NCI-H2029 (cell line): ENCODE measurements around the gene SCN10A.

ENCODE experiments used
- DNase-seq: peaks from one replicate; lab custom pipeline; 2025; lab: John Stamatoyannopoulos, UW

The SCN10A gene

DNA sequence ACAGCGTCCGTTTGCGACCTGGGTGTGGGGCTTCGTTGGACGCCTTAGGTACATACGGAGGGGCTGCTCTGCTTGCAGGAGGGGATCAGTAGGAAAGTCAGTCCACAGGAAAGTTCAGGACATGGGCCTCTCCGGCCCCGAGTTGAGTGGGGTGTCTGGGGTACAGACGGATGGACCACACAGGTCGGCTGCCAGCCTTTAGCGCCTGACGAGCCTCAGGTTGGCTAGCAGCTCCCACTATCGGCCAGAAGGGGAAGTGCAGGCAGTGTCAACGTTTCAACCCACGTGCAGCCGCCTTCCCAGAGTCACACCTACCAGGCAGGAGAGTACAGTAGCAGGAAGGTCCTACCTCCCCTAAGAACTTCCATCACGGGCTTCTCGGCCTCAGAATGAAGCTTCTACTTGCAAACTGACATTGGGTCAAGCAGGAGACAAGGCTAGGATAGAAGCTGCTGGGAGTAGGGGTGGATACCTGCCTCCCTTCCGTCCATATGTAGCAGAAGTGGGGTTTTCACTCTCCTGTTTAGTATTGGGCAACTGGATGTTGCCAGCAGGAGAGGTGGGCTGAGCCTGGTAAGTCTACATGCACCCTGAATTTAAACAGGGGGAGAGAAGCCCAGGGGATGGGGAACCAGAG lies 164.7 kb downstream of the SCN10A start:
- DNase-seq = peak; percentile 35

DNA sequence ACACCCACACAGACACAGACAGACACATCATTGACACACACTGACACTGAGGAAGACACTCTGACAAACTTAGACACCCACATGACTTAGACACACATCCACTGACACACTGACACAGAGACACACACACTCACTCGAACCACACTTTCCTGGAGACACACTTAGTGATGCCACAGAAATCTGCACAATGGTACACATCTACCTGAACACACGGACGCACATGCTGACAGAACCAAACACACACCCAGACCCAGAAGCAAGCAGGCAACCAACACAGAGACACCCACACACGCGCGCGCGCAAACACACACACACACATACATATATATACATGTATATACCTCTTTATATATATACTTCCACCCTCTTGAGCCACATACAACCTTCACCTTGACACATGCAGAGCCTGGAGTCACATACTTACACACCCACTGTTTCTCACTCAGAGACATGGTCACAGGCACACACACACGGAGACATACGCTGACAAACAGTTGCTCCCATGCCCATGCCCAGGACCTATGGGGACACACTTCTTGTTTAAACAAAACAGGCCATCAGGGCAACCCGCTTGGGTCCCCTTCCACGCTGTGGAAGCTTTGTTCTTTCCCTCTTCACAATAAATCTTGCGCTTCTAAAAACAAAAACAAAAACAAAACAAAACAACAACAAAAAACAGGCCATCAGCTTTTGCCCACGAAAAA lies 165.6 kb downstream of the SCN10A start:
- DNase-seq = no peak

DNA sequence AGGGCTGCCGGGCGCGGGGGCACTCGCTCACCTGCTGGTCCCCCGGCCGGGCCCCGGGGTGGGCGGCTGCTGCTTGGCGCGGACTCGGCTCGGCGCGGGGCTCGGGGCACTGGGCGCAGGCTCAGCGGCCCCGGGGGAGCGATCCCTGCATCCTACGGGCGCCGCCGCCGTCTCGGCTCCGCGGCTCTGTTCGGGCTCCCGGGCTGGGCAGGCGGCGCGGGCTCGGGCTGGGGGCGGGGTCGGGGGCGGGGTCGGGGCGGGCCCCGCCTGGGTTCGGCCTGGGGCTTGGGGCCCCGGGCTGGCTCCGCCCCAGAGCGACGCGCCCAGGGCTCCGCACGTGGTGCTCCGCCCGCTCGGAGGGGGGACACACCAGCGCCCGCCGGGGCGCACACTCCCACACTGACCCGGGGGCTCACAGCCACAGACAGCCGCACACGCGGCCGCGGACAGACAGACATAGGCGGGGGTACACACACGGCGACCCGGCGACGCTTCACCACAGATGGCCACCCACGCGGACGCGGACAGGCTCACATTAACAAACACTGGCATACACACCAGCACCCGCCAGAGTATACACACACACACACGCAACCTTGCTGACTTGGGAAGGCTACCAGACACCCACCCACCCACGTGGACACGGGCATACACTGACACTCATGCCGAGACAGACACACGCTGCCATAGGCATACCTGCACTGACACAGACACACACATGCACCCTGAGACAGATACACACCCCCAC lies 166.3 kb downstream of the SCN10A start, which contains the start of gene SCN5A:
TSS of gene SCN5A (minus strand) at position 188 of the 748 bp plus-strand sequence. CDS start 16,380 bp downstream, outside the sequence.
- peak; percentile 2 for DNase-seq

DNA sequence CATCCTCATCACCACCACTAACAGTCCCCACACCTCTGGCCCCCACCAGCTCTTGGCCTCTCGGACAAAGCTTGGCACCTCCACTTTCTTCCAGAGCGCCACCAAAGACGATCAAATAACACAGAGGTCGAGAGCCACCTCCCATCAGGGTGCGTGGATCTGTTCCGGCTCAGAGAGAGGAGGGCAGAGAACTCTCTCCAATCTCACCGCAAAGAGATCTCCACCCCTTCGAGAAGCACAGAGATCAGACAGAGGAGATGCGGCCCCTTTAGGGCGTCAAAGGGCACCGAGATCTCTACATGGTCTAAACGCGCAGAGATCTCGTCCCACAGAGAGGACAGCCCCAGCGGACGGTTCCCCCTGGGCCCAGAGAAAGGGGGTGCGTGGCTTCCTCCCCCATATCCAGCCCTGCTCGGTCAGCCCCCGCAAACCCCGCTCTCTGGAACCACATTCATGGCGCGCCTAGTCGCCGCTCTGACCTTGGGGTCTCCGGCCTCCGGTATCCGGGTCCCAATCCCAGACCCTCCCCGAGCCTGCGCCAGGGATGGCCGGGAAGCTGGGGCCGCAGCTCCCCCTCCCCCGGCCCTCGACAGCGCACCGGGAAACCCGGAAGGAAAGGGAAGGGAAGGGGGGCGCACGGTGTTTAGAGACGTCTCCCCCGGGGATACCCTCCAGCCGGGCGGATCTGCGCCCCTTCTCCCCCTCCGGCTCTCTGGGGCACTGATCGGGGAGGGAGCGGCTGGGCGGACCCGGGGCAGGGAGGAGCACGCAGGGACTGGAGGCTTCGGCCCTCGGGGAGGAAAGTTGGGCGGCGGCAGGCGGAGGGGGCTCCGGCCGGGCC lies 167.1 kb downstream of the SCN10A start:
- DNase-seq = no peak

DNA sequence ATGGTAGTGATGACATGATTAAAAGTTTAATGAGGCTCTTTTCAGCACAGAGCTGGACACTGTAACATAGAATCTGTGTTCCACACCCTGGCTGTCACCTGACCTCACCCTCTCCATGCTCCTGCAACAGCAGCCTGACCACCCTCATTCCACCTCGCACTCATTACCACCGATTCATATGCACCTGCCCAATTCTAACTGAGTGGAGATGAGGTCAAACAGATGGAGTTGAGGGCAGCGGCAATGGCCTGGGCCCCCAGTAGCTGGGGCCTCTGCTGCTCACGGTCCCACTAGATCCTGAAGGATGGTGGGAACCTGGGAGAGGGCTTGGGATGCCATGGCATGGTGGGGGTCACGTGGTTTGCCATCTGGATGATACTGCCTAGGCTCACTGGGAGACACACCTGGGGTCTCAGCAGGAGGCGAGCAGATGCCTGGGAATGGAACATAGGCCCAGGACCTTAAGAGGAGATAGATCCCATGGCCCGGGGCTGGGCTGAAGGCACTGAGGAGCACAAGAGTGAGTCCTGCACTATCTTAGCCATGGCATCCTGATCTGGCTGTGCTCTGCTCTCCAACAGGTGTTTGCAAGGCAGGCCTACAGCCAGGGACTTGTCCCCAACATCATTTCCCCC lies 167.9 kb downstream of the SCN10A start:
- no peak for DNase-seq

DNA sequence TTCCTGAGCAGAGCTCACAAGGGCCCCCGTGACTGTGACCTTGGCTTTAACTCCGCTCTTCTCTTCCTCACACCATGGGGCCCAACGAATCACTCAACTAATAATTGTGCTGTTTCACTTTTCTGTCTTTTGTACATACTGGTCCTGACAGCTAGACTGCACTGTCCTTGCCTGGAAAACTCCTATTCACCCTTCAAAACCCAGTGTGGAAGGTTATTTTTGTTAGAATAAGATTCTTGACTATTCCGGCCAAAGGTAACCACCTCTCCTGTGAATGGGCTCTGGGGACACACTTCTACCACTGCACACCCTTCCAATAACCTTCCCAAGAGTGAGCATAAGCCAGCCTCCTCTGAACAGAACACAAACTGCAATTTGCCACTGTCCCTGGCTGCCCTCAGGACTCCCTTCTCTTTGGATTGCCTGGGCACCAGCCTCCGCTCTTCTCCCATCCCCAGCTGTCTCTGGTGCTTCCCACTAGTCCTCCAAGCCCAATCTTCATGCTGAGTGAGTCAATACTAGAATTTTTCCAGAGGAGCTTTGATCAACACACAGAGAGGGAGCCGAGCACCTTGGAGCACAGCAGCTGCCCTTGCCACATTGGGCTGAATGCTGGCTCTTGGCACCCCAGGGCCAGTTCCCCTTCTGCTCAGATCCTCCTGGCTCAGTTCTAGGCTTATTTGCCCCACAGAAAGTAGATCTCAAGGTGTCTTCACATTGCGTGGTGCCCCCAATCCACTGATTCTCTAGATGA lies 168.6 kb downstream of the SCN10A start:
- DNase-seq = no peak
